Sigmoid colon (tissue), 4 donors: ENCODE results near the gene NDUFB10.

Experiments
- CTCF ChIP-seq, 4 experiments: fragments of 450-650 bp in 3 of 4; fragments of 200-600 bp in 1 of 4; IDR thresholded peaks; one replicate each; pipeline ENCODE4 v1.5.1; 2016 to 2019; ENCODE audit warnings: antibody characterized with exemption in 4 of 4, mild to moderate bottlenecking in 3 of 4, moderate library complexity in 2 of 4
- EP300 ChIP-seq, 4 donors: sonication (generic); formaldehyde crosslinking; IDR thresholded peaks; one replicate each; pipeline ENCODE4 v1.6.1; 2017; ENCODE audit warnings: antibody characterized with exemption in 4 of 4
- POLR2A ChIP-seq, 2 donors: fragments of 450-650 bp; IDR thresholded peaks; one replicate each; pipeline ENCODE4 v1.6.1; 2016; ENCODE audit warnings: antibody characterized with exemption in 2 of 2, mild to moderate bottlenecking in 2 of 2, moderate library complexity in 2 of 2
- POLR2AphosphoS5 ChIP-seq, 4 donors: sonication (generic); formaldehyde crosslinking; IDR thresholded peaks; one replicate each; pipeline ENCODE4 v1.6.1; 2017; ENCODE audit warnings: antibody characterized with exemption in 4 of 4

- TF ChIP-seq CTCF (IDR thresholded peaks at IDR 0.05) = no peak
- TF ChIP-seq EP300 (IDR thresholded peaks at IDR 0.05) = no peak
- TF ChIP-seq POLR2AphosphoS5 (IDR thresholded peaks at IDR 0.05) = no peak
- TF ChIP-seq POLR2A (IDR thresholded peaks at IDR 0.05) = no peak
These were observed 47.0 kb downstream of the NDUFB10 start for GRCh38 chr16:2006317-2006716.
